NCI-H1417 treated with DMSO at 0.1 percent for 48 hours (cell line): ENCODE data around the gene ALDH1A3.

Experiments
- DNase-seq: peaks from one replicate; lab custom pipeline; 2025; lab: John Stamatoyannopoulos, UW

Gene ALDH1A3

DNA sequence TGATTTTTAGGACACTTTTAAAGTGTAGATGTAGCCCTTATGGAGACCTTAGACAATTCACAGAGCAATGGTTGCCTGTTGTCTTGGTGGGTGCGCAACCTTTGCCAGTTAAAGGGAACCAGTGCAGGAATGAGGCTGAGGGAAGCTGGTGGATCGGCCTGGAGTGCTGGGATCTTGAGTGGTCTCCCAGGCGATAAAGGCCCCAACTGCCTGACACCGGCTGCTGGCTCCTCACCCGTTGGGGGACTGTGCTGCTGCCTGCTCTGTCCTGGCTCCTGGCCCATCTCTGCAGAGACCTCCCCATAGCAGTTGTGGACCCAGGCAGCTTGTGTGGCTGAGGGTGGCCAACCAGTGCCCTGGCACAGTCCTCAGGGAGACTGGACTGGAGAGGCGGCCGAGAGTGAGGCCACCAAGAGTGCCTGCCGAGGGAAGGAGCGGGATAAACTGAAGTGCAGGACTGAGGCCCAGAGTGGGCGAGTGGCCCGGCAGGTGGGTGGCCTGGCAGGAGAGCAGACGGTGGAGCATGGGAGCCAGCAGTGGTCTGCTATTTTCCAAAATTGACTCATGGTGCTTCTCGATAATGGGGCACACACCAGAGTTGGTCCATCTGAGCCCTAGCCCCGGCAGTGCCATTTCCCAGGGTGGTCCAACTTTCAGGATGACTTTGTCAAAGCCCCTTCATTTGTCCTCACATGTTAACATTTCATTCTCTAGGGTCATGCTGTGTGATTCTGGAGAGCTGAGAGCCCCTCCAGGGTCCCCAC is 2.1 kb downstream of the ALDH1A3 start:
- DNase-seq, result no peak

DNA sequence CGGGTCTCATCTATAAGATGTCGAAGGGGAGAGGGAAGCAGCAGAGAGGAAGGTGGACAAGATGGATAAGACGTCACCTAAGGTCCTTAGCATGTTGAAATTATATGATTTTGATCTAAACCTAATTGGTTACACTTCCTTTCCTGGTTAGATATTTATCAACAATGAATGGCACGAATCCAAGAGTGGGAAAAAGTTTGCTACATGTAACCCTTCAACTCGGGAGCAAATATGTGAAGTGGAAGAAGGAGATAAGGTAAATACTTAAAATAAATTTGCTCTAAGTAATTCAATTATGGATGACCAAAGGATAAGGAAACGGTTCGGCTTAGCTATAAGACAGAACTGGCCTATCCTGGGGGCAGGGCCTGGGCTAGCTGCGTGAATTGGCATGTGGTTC is 5.5 kb downstream of the ALDH1A3 start:
- DNase-seq, result no peak

DNA sequence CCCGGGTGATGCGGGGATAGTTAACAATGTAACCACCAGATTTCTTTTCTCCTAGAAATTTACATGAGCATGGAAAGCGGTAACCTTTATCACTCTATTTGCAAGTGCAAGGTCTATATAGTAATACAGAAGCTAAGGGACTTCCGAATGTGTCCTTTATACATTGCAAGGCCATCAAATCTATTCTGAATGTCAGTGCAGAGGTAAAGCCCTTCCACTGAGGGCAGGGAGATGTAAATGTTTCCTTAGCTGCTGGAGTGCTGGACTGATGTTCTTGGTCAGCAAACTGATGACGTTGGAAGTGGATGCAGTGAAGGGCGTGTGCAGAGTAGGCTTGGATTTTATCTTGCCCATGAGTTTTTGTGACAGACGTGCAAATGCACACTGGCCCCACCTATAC is 6.2 kb downstream of the ALDH1A3 start:
- DNase-seq, result no peak

DNA sequence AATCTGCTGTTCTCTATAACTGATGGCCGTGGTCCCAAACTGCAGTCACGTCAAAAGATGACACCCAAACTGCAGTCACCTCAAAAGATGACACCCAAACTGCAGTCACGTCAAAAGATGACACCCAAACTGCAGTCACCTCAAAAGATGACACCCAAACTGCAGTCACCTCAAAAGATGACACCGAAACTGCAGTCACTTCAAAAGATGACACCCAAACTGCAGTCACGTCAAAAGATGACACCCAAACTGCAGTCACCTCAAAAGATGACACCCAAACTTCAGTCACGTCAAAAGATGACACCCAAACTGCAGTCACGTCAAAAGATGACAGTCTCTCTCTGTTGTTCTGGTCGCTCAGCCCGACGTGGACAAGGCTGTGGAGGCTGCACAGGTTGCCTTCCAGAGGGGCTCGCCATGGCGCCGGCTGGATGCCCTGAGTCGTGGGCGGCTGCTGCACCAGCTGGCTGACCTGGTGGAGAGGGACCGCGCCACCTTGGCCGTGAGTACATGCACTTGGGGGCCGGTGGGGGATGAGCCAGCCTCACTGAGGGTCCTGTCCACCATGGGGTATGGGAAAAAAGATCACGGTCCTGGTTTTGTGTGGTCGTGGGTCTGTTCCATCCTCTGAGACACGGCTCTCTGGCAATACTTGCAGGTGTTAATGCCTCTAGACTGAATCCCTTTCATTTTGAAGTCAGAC is 7.7 kb downstream of the ALDH1A3 start:
- no peak for DNase-seq

DNA sequence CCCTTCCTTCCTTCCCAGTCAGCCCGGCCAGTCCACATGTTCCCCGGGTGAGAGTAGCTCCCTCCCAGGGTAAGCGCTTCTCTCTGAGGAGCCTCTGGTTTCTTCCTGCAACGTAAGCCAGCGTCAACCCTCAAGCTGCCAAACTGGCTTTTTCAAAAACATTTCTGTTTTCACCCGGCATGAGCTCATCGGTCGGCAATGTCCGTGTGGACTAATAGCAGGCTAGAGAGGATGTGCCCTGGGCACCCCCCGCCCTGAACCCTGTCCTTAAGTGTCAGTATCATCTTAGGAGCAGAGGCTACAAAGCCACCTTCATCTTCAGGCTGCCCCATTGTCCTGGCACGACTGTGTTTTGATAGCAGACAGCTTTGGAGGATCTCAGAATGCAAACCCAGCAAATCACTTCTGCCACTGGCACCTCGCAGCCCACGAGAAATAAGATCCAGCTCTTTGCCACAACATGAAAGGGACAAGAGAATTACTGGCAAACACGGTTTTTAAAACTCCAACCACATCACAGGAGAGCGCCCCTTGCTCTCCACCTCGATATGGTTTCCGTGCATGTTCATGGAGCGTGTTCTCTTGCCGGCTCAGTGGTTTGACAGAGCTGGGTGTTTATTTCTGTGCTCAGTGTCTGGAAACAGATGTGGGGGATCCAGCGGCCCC is 9.9 kb downstream of the ALDH1A3 start:
- DNase-seq, result no peak

DNA sequence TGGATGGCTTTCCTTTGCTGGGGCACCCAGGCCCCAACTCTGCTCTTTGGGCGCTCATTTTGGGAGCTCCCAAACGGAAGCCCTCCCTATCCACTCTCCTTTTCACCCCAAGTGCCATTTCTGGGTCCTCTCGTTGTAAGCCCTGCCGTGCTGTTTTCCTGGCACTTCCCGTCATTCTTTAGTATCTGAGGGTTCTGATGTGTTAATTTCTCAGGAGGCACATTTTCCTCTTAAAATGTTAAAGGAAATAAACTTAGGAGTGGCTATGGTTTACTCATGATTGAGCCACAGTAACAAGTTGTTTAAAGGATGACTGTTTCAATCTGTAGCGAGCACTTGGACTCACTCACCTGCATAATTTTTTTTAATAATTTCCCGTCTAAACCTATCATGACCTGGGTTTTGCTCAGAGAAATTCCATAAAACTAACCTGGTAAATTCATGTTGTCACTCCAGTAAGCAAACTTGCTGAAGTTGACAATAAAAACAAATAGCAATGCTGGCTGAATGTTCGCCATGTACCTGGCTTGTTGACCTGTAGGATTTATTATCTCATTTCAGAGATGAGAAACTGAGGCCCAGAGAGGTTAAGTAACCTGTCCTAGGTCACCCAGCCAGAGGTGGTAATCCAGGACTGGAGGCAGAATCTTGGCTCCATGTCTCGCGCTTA is 10.6 kb downstream of the ALDH1A3 start:
- DNase-seq, result no peak

DNA sequence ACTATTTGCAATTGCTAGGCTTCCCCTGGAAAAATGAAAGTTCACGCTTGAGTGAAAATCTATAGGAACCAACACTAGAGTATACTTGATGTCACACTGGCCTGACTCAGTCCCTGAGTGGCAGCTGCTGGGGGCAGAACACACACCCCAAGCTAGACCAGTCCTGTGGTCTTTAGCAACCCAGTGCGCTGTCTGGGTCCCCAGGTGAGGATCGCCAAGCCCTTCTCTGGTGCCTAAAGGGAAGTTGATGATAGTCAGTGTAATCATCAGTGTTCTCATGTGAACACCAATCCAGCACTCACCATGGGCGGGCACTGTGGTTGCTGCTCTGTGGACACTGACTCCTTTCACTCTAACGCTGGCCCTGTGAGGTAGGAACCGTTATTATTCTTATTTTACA is 11.2 kb downstream of the ALDH1A3 start:
- no peak for DNase-seq

DNA sequence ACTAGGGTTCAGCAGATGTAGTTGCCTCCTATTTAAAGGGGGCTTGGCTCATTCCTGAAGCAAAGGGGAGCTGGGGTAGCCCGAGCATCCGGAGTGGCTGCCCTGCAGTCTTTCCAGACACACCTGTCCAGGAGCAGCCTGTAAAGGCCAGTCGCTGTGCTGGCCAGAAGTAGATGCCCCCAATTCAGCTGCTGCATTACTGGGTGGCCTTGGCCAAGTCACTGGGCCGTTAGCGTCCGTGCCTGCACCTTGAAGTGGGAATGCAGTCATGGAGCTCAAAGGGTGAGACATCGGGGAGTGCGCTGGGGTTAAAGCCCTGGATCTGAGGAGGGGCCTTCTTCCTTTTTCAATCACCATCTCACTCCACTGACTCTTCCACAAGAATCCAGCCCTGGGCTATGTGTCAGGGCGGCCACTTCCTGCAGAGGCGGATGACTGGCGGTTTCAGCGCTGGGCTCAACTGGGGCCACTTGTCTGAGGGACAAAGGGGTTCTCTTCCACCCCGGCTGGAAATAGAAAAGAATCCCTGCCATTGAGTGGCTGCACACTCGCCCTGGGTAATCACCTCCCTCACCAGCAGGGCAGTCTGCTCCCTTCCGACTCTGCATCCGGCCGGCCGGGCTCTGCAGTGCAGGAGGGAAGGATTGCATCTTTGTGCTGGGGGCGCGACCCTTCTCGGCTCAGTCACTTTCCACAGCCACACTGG is 11.8 kb downstream of the ALDH1A3 start:
- no peak for DNase-seq

DNA sequence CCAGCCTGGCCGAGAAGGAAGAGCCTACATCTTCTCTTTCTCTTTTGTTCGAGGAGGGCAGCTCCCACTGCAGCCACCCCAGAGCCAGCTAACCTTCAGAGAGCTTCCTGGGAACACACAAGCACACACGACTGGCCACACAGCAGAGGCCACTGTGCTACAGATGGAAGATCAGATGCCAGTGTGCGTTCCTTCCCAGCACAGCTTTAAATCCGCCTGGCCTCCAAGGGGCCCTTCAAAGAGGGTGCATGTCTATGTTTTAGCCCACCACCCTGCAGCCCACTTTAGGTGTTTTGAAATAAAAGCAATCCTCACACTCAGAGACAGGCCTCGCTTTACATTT is 12.4 kb downstream of the ALDH1A3 start:
- DNase-seq, result no peak

DNA sequence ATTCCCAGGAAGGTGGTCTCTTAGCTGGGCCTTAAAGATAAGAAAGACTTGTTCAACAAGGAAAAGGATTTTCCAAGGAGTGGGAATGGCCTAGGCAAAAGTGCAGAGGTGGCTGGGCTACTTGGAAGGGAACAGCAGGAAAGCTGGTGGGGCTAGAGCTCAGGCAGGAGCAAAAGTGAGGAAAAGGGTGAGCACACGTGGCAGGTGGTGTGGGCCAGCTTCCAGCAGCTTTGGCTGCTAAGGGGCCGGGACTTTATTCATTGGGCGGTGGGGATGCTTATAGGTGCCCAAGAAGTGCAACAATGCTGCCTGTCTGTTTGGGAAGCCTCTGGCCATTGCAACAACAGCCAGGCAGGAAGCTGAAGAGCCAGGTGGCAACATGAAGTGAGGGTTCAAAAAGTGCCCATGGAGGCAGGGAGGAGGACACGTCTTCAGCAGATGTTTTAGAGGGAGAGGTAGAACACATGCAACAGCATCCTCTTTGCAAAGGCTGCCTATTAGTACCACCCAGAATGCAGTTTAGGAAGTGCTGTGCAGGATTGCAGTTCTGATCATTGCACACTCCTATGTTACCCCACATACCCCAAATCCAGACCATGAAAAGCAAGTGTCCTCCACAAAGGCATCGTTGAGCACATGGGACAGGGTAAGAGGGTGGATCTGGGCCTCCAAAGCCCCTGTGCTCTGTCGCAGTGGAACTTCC is 13.8 kb downstream of the ALDH1A3 start:
- DNase-seq, result no peak

DNA sequence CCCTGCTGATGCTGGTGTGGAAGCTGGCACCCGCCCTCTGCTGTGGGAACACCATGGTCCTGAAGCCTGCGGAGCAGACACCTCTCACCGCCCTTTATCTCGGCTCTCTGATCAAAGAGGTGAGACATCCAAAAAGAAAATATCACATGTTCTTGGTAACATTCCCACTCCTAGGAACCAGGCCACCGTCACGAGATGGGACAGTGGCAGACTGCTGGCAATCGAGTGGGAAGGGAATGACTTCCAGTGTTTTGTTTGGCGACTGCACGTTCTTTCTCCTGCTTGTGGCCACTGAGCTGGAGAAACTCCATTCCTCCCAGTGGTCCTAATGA is 14.3 kb downstream of the ALDH1A3 start:
- DNase-seq, result no peak

DNA sequence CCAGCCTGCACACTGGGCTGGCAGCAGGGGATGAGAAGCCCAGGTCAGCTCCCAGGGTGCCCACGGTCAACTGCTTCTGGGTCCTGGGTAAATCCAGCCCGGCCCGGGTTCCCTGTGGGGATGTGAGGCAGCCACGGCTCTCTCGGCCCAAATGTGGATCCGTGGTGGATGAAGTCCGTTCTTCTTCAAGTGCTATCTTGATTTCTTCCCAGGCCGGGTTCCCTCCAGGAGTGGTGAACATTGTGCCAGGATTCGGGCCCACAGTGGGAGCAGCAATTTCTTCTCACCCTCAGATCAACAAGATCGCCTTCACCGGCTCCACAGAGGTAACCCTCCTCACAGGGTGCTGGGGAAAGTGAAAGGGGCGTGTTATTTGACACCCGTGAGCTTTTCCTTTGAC is 16.1 kb downstream of the ALDH1A3 start:
- no peak for DNase-seq

DNA sequence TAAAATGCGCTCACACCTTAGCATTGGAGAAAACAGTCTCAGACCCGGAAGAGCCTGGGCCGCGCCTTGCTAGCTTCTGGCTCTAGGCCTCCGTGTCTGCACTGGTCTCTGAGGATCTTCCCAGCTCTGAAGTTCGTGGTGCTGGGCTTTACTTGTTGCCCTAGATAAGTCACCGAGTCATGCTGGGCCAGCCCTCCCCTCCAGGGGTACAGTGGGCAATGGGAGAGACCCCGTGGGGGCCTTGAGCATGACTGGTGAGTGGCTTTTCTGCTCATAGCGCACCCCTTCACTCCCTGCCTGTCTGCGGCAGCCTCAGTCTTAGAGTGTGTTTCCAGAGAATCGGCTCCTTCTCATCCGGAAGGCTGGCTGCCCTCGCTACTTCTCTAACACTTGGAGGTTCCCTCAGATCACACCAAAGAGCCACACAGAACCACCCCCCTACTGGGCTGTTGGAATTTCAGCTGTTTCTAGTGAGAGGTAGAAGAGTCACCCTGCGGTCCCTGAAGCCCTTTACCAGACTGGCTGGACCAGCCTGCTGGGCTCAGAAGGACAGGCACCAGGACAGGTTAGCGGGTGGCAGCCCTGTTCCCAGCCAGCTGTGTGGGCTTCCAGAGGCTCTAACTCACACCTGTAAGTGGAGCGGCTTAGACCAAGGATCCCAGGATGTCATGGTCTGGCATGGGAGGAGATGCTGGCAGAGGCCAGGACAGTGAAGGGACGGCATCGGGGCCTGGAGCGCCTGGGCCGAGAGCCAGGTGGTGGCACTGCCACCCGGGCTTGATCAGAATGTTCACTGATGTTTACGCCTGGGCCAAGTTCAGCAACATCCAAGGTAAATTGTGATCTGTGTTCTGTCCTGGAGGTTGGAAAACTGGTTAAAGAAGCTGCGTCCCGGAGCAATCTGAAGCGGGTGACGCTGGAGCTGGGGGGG is 17.9 kb downstream of the ALDH1A3 start:
- no peak for DNase-seq

DNA sequence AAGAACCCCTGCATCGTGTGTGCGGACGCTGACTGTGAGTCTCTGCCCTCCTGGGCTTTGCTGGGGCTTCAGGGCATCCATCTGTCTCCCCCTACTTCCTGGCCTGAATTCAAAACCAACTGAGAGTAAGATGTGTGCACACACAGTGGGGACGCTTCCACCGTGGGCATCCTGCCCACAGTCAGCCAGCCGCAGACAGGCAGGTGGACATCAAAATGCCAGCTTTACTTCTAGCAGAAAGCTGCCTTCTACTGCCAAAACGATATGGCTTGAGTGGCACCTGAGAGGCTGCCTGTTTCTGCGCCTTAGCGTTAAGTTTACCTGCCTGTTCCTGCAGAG is 18.5 kb downstream of the ALDH1A3 start:
- no peak for DNase-seq

DNA sequence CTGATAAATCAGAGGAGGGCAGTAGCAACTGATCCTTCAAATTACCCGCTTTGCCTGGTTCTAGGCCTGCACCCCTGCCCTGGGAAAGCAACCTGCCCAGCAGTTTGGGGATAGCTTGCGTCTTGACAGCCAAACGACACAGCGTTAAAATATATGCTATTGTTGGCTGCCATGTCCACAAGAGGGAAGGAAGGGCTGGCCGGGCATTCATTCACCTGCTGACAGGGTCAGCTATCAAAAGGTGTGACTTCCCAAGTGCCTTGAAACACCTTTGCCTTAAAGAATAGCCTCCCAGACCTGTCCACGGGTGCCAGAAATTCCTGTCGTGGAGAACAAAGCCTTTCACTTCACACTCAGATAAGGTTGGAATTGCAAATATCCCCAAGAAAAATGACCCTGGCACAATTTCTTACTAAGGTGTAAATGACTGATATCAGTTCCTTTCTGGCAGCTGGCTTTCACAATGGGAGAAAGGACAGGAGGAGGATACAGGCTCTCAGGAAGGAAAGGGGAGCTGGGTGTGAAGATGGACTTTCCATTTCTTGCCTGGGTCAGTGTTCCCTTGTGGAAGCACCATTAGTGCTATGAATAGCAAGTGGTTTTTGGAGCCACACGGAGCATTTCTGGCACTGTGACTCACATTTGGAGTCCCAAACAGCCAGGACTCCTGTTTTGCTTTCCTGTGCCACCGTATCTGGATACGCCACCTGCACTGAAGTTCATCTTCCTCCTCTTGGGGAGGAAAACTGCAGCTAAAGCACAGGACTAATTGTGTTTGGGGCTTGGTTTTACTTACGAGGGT is 19.2 kb downstream of the ALDH1A3 start:
- DNase-seq, result no peak

DNA sequence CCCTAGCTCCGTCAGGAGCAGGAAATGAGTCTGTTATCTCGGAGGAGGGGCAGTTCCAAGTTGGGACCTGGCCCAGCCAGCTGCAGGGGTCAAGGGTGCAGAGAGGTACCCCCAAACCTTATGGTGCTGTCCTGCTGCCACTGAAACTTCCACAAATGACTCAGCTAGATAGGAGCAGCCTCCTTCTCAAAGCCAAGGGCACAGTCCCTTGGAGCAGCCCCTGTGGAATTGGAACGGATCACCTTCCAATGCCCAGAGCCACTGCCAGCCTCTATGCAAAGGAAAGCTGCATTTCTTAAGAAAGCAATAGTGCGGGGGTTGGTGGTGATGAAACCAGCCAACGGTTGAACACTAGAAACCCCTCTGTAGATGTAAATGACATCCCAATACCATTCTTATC is 20.0 kb downstream of the ALDH1A3 start:
- DNase-seq, result no peak

DNA sequence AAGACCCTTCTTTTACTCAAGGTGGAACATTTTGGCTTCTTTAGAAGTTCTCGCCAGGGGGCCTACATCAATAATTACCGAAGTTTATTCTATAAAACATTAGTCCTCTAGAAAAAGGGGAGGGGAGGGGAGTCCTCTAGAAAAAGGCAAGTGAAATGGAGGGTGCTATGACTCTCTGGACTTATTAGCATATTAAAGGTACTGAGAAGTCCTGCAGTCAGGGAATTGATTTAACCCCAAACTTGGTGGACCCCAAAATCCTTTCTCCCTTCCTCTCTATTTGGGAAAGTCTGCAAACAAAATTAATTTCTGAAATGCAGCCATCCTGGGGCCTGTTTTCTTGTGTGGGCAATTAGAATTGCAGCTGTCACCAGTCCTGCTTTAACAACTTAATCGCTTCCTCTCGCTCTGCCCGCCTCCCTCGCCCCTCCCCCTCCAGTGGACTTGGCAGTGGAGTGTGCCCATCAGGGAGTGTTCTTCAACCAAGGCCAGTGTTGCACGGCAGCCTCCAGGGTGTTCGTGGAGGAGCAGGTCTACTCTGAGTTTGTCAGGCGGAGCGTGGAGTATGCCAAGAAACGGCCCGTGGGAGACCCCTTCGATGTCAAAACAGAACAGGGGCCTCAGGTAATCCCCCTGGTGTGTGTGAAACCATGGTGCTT is 20.6 kb downstream of the ALDH1A3 start:
- DNase-seq, result no peak

DNA sequence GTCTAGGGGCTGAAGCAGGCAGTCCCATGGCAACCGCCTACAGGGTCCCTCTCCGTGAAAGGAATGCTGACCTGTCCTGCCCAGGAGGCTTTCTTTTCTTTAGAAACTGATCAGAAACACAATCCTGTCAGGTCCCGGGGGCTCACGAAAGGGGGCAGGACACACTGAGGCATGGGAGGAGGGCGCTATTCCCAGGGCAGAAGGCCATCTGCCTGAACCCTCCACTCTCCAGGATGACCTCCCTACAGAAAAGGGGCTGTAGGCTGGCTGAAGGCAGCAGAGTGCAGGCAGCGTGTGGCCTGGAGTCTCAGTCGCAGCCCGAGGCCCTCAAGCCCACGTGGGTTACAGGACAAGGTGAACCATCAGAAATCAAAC is 21.2 kb downstream of the ALDH1A3 start:
- no peak for DNase-seq

DNA sequence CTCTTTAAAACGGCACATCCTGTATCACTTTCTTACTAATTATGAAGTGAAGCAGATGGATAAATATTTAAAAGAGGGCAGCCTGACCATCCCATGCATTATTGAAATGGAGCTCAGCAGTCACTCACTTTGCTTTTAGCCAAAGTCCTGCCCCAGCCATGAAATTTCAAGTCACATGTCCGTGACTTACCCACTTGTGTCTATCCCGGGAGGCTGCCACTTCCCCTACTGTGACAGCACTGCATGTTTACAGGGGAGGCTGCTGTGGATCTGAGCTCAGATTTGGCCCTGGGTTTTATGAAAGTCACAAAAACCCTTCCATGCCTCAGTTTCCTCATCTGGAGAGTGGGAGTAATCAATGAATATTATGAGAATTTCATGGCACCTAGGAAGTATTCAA is 21.7 kb downstream of the ALDH1A3 start:
- no peak for DNase-seq
